Activated T-cell treated with anti-CD3 and anti-CD28 coated beads for 24 hours (primary cell): Measurements from ENCODE around the gene ELFN1.

Experiments
- DNase-seq: peaks from one replicate; pipeline ENCODE4 v3.0.0-alpha.2; 2020; ENCODE audit warnings: low read depth

The ELFN1 gene

GRCh38 chr7:1725766-1726630 lies 55.9 kb downstream of the ELFN1 start:
- DNase-seq: no peak

GRCh38 chr7:1727079-1727478 lies 57.0 kb downstream of the ELFN1 start:
- no peak for DNase-seq

- no peak for DNase-seq
Observed at GRCh38 chr7:1727812-1728570, 57.9 kb downstream of the ELFN1 start.

- no peak for DNase-seq
Observed at GRCh38 chr7:1729183-1729582, 59.1 kb downstream of the ELFN1 start.

GRCh38 chr7:1729773-1730172 lies 59.7 kb downstream of the ELFN1 start:
- DNase-seq: no peak

GRCh38 chr7:1732072-1732471 lies 62.0 kb downstream of the ELFN1 start:
- no peak for DNase-seq

GRCh38 chr7:1732645-1733044 lies 62.6 kb downstream of the ELFN1 start:
- no peak for DNase-seq

GRCh38 chr7:1733206-1733907 lies 63.3 kb downstream of the ELFN1 start:
- no peak for DNase-seq

- no peak for DNase-seq
Observed at GRCh38 chr7:1733908-1734730, 64.0 kb downstream of the ELFN1 start.

GRCh38 chr7:1735262-1735661 lies 65.2 kb downstream of the ELFN1 start:
- DNase-seq: no peak

GRCh38 chr7:1735806-1736483 lies 65.9 kb downstream of the ELFN1 start:
- no peak for DNase-seq

- DNase-seq: no peak
Observed at GRCh38 chr7:1736484-1736817, 66.4 kb downstream of the ELFN1 start.

GRCh38 chr7:1736830-1737229 lies 66.8 kb downstream of the ELFN1 start:
- DNase-seq: no peak

GRCh38 chr7:1737523-1737922 lies 67.4 kb downstream of the ELFN1 start:
- no peak for DNase-seq

GRCh38 chr7:1737956-1738355 lies 67.9 kb downstream of the ELFN1 start:
- DNase-seq: no peak

- DNase-seq: no peak
Observed at GRCh38 chr7:1738511-1738910, 68.4 kb downstream of the ELFN1 start.

- no peak for DNase-seq
Observed at GRCh38 chr7:1738956-1739355, 68.9 kb downstream of the ELFN1 start.

- DNase-seq: no peak
Observed at GRCh38 chr7:1739593-1739992, 69.5 kb downstream of the ELFN1 start.

GRCh38 chr7:1740214-1740613 lies 70.1 kb downstream of the ELFN1 start:
- no peak for DNase-seq

- DNase-seq: no peak
Observed at GRCh38 chr7:1741246-1741645, 71.2 kb downstream of the ELFN1 start.
